PC-9 (cell line): ENCODE results near the gene TMEM109. TPM values are rescaled to one million over a fixed set of nuclear protein-coding genes. Genes with fewer than 3 reads are reported as not detected.

ENCODE experiments used
- BruUV-seq: library from RNA; stranded (reverse); fragments of 400-500 nt; replicated peaks from 2 replicates; lab custom pipeline; 2021; lab: Mats Ljungman, UMichigan
- CTCF ChIA-PET: fragments of 300-600 bp; sonication (Branson Sonifier 250); formaldehyde crosslinking; loops from one replicate; lab custom pipeline; 2022; ENCODE audit warnings: antibody characterized with exemption; lab: Charles Lee
- POLR2A ChIA-PET: fragments of 300-600 bp; sonication (Branson Sonifier 250); formaldehyde crosslinking; loops from one replicate; lab custom pipeline; 2022; ENCODE audit warnings: antibody characterized with exemption; ENCODE audit not compliant: unreplicated experiment; lab: Charles Lee
- DNase-seq, 2 experiments: peaks; one replicate each; pipeline versions ENCODE4 v3.0.0 to v3.0.0-alpha.2; 2015 to 2022; ENCODE audit warnings: mixed read lengths in 1 of 2
- H2AFZ ChIP-seq: fragments of 200-600 bp; sonication (generic); 2 replicates; pipeline ENCODE4 v1.8.1; 2017; ENCODE audit warnings: antibody characterized with exemption
- H3F3A ChIP-seq: fragments of 200-600 bp; sonication (generic); 2 replicates; pipeline ENCODE4 v1.8.1; 2017; ENCODE audit warnings: antibody characterized with exemption, mild to moderate bottlenecking, low read depth; ENCODE audit not compliant: insufficient read depth
- H3K27ac ChIP-seq: fragments of 200-600 bp; sonication (generic); 2 replicates; pipeline ENCODE4 v1.6.1; 2016; ENCODE audit warnings: mixed run types
- H3K27me3 ChIP-seq: fragments of 200-600 bp; sonication (generic); 2 replicates; pipeline ENCODE4 v1.6.1; 2016; ENCODE audit warnings: low read depth, mixed run types; ENCODE audit not compliant: insufficient read depth
- H3K36me3 ChIP-seq: fragments of 200-600 bp; sonication (generic); 2 replicates; pipeline ENCODE4 v1.6.1; 2016; ENCODE audit warnings: low read depth, mixed run types
- H3K4me1 ChIP-seq: fragments of 200-600 bp; sonication (generic); replicated peaks from 2 replicates; pipeline ENCODE4 v1.6.1; 2016; ENCODE audit warnings: mixed run types; ENCODE audit not compliant: insufficient read depth
- H3K4me2 ChIP-seq: fragments of 200-600 bp; sonication (generic); 2 replicates; pipeline ENCODE4 v1.6.1; 2017; ENCODE audit warnings: mixed run types
- H3K4me3 ChIP-seq: fragments of 200-600 bp; sonication (generic); 2 replicates; pipeline ENCODE4 v1.6.1; 2016; ENCODE audit warnings: mixed run types
- H3K79me2 ChIP-seq: fragments of 200-600 bp; sonication (generic); 2 replicates; pipeline ENCODE4 v1.6.1; 2017; ENCODE audit warnings: low read depth, mixed run types
- H3K9me2 ChIP-seq: fragments of 200-600 bp; sonication (generic); 2 replicates; pipeline ENCODE4 v1.8.1; 2017; ENCODE audit warnings: mild to moderate bottlenecking; ENCODE audit not compliant: insufficient read depth
- H3K9me3 ChIP-seq: fragments of 200-600 bp; sonication (generic); 2 replicates; pipeline ENCODE4 v1.8.1; 2016; ENCODE audit warnings: low read depth; ENCODE audit not compliant: insufficient read depth
- H4K20me1 ChIP-seq: fragments of 200-600 bp; sonication (generic); 2 replicates; pipeline ENCODE4 v1.8.1; 2017; ENCODE audit not compliant: insufficient read depth
- EZH2 ChIP-seq: fragments of 200-600 bp; sonication (generic); IDR thresholded peaks from 2 replicates; pipeline ENCODE4 v1.8.0; 2017; ENCODE audit warnings: antibody characterized with exemption, low read depth
- intact Hi-C: fragments of 100-400 bp; cut with micrococcal nuclease; formaldehyde crosslinking; loops from one replicate; pipeline ENCODE4 v1.10.0; 2022; ENCODE audit not compliant: unreplicated experiment
- total RNA-seq: library from RNA; stranded (reverse); gene quantifications from 2 replicates; pipeline ENCODE4 v1.2.3, GENCODE V29; 2021
- TF ChIP-seq, protein P1 (sequence below): fragments of 200-600 bp; sonication (generic); conservative IDR thresholded peaks from 2 replicates; pipeline ENCODE4 v1.6.1; 2017; ENCODE audit warnings: mixed run types, antibody characterized with exemption, mild to moderate bottlenecking, moderate library complexity

TMEM109 gene
- total RNA-seq, 1 experiment from 2014 or later = 105 TPM

DNA sequence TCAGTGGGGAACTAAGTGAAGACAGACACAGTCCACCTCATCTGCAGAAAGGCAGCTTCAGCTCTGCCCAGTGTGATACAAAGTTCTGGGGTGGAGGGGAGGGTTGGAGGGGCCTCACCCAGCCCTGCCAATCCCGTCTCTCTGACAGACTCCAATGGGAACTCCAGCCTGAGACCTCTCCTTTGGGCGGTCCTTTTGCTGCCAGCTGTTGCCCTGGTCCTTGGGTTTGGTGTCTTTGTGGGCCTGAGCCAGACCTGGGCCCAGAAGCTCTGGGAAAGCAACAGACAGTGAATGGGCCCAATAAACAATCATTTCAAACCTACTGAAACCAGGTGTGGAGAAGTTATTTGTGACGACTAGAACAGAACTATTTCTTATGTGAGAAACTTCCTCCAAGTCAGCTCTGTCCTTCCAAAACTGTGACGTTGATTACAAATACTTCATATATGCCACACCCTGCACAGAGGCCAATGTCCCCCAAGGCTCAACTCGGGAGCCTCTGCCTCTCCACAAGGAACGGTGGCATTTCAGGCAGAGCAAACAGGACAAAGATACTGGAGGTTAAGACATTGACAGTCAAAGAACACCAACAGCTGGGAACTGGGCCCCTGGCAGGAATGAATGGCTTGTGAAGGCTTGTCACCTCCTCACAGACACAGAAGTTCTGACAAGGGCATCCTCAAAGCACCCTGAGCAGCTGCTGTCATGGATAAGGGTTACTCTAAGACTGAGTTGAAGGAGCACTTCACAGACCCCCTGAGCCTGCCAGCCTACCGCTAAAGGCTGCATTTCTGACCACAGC, 38.4 kb upstream of the TMEM109 start:
- CTCF ChIA-PET = no interaction called here
- DNase-seq = peak in 1 of 2 experiments; percentile 28
- Histone ChIP-seq H3K36me3 (no peaks in the 10 kb centered on the region), H3K4me2 (no peak overlapping the region), H4K20me1 (no peaks in the 10 kb centered on the region), H3K4me3 (no peak overlapping the region), H3F3A (no peaks in the 10 kb centered on the region), H2AFZ (no peak overlapping the region), H3K9me3 (no peaks in the 10 kb centered on the region), H3K4me1 (0 out of 2 replicates have a peak, but pooled peaks cover 6% of the 10 kb centered on the region), H3K27me3 (no peaks in the 10 kb centered on the region), H3K9me2 (no peaks in the 10 kb centered on the region), H3K27ac (no peak overlapping the region), H3K79me2 (no peaks in the 10 kb centered on the region)
- intact Hi-C loops = no loop called here
- POLR2A ChIA-PET = no interaction called here
- BruUV-seq = no TSS peak
- no peak for TF ChIP-seq EZH2
- TF ChIP-seq, protein P1, sequence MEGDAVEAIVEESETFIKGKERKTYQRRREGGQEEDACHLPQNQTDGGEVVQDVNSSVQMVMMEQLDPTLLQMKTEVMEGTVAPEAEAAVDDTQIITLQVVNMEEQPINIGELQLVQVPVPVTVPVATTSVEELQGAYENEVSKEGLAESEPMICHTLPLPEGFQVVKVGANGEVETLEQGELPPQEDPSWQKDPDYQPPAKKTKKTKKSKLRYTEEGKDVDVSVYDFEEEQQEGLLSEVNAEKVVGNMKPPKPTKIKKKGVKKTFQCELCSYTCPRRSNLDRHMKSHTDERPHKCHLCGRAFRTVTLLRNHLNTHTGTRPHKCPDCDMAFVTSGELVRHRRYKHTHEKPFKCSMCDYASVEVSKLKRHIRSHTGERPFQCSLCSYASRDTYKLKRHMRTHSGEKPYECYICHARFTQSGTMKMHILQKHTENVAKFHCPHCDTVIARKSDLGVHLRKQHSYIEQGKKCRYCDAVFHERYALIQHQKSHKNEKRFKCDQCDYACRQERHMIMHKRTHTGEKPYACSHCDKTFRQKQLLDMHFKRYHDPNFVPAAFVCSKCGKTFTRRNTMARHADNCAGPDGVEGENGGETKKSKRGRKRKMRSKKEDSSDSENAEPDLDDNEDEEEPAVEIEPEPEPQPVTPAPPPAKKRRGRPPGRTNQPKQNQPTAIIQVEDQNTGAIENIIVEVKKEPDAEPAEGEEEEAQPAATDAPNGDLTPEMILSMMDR = no peak

DNA sequence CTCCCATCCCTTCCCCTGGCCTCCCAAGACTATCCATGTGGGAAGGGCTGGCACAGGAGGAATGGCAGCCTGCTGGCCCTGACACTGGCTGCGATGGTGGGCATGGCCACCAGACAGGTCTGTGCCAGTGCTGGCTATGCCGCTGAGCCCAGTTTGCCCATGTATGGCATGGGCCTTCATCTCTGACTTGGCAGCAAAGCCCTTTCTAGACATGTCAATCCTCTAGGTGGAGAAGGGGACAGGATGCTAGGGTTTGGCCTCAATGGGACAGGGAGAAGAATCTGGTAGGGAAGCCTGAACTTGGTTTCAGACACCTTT, 37.8 kb upstream of the TMEM109 start:
- Histone ChIP-seq H3K36me3 (no peaks in the 10 kb centered on the region), H3K9me3 (no peaks in the 10 kb centered on the region), H3K4me3 (no peak overlapping the region), H3K27me3 (no peaks in the 10 kb centered on the region), H2AFZ (no peak overlapping the region), H3K4me2 (no peak overlapping the region), H4K20me1 (no peaks in the 10 kb centered on the region), H3K4me1 (0 out of 2 replicates have a peak, but pooled peaks cover 6% of the 10 kb centered on the region), H3K79me2 (no peaks in the 10 kb centered on the region), H3K27ac (no peak overlapping the region), H3F3A (no peaks in the 10 kb centered on the region), H3K9me2 (no peaks in the 10 kb centered on the region)
- BruUV-seq = no TSS peak
- intact Hi-C loops = no loop called here
- ChIA-PET POLR2A (no interaction called here), CTCF (no interaction called here)
- TF ChIP-seq, protein P1 = no peak
- no peak for TF ChIP-seq EZH2
- peak in 1 of 2 experiments; percentile 31 for DNase-seq

DNA sequence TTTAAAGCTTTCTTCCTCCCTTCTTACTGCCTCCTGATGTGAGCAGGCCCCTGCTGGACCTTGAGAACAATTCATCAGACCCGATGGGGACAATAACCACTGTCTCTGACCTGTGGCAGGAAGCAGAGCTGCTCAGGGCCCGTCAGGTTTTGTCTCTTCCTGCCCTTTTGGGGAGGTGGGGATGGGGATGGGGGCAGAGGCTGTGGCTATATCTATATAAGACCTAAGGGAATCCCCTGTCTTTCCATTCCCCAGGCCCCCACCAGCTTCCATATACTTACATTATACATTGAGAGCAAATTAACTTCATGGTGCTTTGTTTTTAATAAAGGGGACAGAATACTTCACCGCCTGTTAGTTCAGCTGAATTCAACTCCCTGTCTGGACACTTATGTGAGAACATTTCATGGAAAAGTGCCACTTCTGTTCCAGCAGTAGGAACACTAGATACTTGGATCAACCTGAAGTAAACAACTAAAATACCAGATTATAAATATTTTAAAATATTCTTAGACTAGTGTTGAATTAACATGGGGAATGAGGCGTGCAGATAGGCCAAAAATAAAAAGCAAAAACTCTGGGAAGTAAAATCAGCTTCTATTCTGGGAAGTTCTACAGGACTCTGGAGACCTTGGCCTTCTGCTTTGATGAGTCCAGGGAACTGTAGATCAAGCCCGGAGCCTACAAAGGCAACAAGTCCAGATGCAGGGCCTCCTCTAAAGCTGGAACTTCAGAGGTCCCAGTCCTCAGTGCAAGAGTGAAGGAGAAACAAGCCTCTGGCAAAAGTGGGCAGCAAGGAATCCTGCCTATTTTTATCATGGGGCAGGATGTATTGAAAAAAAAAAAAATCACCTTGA, 35.5 kb upstream of the TMEM109 start:
- intact Hi-C loops = no loop called here
- no peaks in the 10 kb centered on the region for H3F3A ChIP-seq
- H3K79me2 ChIP-seq = no peaks in the 10 kb centered on the region
- POLR2A ChIA-PET = no interaction called here
- H3K4me2 ChIP-seq = no peak overlapping the region
- TF ChIP-seq EZH2 = no peak
- TF ChIP-seq, protein P1 = no peak
- H3K27ac ChIP-seq = no peak overlapping the region
- DNase-seq = peak in 1 of 2 experiments; percentile 32
- H3K9me2 ChIP-seq = no peaks in the 10 kb centered on the region
- CTCF ChIA-PET = interaction anchor here (0.6 kb wide), 1 partner anchor 12 kb away, joined by 3 read pairs; no protein-coding TSS in a partner anchor
- no peaks in the 10 kb centered on the region for H3K4me1 ChIP-seq
- no peaks in the 10 kb centered on the region for H3K36me3 ChIP-seq
- no peak overlapping the region for H3K4me3 ChIP-seq
- H4K20me1 ChIP-seq = no peaks in the 10 kb centered on the region
- no peak overlapping the region for H2AFZ ChIP-seq
- no TSS peak for BruUV-seq
- H3K27me3 ChIP-seq = no peaks in the 10 kb centered on the region
- H3K9me3 ChIP-seq = no peaks in the 10 kb centered on the region
